GM18870 (cell line): Measurements from ENCODE around the gene PHF23.

Experiments used
- ATAC-seq: cut with Tn5 transposase; IDR thresholded peaks from one replicate; pipeline ENCODE4 v1.9.1; 2021; ENCODE audit warnings: moderate library complexity; ENCODE audit not compliant: unreplicated experiment

PHF23 gene

DNA sequence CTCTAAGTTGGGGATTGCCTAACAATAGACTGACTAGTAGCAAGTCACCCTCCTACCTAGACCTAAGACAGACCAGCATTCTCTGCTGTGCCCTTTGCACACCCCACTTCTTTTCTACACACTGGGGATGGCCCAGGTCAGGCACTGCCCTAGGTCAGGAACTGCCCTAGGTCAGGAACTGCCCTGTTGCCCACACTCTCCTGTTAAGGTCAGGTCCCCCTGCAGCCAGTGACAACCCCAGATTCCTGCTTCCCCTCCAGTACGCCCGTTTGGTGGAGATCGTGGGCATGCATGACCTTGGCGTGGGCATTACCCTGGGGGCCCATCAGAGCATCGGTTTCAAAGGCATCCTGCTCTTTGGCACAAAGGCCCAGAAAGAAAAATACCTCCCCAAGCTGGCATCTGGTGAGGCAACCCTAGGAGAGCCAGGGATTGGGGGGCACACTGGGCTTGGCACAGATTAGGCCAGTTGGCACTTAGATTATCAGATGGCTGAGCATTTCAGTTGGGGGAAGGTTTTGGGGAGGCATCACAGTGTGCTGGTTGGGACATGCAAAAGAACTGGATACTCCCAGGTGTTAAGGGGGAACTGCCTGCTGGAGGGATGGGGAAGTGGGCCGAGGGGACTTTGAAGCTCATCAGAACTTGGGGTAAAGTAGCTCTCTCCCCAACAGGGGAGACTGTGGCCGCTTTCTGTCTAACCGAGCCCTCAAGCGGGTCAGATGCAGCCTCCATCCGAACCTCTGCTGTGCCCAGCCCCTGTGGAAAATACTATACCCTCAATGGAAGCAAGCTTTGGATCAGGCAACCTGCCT is 17.8 kb downstream of the PHF23 start:
- ATAC-seq = no peak

DNA sequence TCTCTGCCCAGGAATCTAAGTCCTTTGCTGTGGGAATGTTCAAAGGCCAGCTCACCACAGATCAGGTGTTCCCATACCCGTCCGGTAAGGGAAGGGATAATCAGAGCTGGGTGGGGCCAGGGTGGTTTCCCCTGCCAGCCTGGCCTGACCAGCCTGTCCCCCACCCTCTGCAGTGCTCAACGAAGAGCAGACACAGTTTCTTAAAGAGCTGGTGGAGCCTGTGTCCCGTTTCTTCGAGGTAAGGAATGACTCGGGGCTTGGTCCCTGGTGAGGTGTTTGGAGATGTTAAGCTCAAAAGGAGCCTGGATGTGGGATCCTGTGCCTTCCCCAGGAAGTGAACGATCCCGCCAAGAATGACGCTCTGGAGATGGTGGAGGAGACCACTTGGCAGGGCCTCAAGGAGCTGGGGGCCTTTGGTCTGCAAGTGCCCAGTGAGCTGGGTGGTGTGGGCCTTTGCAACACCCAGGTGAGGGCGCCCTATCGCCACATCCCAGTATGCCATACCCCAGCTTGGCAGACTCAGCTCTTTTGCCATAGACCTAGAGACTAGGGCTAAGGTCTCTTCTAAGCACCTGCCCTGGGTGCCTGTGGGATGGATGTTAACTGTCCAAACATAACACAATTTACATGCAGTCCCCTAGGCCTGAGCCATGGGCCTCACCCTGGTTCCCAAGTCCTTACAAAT is 18.5 kb downstream of the PHF23 start:
- no peak for ATAC-seq

DNA sequence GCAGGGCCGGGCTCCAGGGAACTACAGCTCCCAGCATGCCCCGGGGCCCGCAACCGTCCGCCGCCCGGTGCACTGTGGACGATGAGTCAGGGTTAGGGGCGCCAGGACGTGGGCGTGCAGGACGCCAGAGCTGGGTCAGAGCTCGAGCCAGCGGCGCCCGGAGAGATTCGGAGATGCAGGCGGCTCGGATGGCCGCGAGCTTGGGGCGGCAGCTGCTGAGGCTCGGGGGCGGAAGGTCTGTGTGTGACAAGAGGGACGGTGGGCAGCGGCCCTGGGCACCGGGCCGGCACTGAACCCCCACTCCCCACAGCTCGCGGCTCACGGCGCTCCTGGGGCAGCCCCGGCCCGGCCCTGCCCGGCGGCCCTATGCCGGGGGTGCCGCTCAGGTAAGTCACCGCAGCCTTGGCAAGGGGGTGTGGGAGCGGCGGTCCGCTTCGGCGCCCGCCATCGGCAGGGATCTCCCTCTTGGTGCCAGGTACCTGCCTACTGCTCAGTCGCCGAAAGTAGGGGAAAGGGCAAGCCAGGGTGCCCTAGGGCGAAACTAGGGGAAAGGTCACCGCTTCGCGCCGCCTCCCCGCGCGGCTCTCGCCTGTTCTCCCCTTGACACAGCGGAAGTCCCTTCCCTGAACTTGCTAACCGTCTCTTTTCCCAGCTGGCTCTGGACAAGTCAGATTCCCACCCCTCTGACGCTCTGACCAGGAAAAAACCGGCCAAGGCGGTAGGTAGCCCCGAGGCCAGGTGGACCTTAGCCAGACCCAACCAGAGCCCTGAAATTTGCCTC is 19.3 kb downstream of the PHF23 start, which contains the start of the genes ACADVL and DLG4:
TSS of gene ACADVL (plus strand) at position 127 of the 781 bp plus-strand sequence. CDS start at position 174, 47 bp downstream.
TSS of gene DLG4 (minus strand) at position 25 of the 781 bp plus-strand sequence.
- peak; percentile 44 for ATAC-seq

DNA sequence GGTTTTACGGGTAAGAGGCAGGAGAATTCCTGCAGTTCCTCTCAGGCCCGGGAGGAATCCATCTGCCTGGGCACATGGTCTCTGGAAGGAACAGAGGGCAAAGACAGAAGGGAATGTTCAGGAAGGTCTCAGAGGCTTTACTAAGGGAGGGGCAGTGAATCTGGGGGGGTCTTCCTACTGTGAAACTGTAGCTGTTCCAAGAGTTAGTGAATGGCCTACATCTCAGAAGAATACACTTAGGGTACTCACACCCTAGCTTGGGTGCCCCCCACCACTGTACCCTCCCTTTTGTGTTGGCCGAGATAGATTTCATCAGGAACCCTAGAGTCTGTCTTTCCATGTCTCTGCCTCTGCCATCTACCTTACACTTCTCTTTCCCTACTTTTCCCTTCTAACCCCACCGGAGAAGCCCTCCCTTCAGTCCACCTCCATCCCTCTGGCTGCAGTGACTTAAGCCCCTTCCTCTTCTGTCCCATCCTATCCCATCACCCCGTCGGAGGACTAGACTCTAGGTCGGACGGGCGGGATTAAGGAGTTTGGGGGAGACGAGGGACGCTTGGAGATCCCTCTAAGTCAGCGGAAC is 19.9 kb downstream of the PHF23 start:
- ATAC-seq = peak; percentile 7

DNA sequence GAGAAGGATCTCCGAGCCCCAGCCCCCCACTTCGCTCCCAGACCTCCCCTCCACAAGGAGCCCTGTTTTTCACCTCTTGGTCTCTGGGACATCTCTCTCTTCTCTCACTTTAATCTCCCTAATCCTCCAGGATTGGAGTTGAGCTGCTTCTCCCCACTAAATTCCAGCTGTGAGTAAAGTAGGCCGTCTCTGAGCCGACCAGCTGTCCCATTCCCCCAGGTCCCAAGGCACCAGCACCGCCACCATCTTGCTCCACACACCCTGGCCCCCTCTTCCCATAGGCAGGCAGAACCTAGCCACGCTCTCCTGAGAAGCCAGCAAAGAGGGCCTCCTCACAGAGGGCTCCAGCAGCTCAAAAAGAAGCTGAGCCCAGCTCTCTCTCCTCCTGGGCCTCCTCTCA is 20.5 kb downstream of the PHF23 start:
- ATAC-seq = no peak

DNA sequence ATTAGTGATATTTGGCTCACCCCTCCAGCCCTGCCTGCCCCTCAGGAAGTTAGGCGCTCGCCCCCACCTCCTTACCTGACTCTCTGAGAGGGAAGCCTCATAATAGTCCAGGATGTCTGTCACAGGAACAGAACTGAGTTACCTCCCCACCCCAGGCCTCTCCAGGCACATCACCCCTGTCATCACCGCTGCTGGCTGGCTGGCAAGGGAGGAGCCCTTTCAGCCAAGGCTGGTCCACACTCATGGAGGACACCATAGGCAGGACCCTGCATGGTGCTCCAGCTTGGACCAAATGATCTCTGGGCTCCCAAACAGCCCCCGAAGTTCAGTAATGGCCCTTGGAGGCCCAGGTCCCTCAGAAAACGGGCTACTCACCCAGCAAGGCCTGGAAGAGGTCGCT is 21.1 kb downstream of the PHF23 start:
- no peak for ATAC-seq

DNA sequence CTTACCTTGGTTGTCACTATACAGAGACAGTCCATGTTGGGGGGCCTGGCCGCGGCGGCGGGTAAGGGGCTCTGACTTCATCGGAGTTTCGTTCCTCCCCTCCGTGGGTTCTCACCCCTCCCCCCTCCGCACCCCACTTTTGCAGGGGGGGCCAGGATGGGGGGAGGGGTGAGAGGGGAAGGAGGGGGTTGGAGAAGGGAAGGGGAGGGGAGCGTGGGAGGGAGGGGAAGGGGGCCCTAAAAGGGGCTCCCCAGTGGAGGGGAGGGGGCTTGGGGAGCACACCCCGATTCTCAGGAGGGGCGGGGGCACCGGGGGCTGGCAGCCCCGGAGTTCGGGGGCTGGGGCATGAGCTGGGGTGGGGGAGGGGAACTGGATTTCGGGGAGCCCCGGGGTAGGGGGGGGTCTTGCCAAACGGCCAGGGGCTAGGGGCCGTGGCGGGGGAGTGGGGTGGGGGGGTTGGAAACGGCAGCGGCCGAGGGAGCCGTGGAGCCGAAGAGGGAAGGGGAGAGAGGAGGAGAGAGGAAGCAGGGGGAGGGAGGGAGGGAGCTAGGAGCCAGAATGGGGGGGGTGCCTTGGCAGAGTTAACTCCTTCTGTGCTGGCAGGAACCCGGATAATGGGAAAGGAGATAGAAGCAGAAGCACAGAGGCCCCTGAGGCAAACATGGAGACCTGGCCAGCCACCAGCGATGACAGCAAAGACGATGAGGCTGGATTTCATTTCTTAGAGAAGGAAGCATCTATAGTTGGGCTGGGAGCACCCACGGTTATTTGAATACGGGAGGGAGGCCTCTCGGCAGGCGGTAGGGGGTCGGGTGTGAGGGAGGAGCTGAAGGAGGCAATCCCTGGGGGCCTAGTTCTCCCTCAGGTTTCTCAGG is 21.9 kb downstream of the PHF23 start:
- ATAC-seq = no peak

DNA sequence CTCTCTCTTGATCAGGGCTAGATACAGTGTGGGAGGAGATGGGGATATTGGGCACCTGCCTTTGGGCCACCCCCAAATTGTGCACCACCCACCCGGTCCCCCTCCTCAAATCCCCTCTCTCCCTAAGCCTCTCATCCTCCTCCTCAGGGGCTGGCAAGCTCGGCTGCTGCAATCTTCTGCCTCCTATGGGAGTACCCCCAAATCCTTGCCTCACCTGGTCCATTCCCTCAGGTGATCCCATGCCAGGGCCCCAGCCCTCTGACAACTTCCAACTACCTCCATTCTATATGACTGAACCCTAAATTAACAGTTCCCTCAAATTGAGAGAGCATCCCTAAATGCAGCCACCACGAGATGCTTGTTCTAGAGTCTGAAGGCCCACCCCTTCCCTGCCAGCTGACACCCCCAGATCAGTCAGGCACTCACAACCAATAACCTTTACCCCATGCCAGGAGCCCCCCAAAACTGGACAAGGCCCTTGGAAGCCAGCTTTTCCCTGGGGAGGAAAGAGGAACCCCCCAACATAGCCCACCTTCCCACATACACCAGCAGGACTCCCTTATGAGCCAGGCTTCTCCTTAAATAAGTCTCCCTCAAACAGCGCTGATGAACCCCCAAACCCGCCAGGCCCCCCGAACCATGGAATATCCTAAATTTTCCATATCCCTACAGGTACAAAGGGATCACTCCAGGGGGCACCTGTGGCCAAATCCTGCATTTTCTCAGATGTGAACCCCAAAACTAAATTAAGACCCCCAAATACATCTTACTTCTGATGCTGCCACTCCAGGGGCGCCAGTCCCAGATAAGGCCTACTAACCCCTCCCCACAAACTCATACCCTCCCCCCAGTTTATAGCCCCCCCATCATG is 22.8 kb downstream of the PHF23 start:
- ATAC-seq = no peak

DNA sequence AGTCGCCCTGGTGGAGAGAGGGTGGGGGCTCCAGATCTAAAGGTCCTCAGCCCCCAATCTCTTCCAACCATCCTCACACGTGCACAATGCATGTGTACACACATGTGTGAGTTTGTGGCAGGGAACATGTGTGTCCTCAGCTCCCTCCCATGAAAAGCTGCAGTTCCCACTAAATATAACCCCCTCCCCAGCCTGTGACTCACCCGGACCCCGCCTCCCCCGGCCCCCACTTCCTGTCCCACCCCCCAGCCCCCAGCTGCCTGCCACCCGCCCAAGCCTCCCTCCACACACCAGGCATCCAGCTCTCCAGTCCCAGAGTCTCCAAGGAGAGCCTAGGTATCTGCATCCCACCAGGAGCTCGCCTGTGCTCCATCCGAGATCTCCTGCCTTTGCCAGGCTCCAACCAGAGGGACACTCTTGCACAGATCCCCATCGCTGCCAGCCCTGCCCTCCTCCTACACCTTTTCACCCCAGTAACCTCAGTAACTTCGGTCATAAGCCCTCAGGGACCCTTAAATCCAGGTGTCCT is 23.5 kb downstream of the PHF23 start:
- no peak for ATAC-seq

DNA sequence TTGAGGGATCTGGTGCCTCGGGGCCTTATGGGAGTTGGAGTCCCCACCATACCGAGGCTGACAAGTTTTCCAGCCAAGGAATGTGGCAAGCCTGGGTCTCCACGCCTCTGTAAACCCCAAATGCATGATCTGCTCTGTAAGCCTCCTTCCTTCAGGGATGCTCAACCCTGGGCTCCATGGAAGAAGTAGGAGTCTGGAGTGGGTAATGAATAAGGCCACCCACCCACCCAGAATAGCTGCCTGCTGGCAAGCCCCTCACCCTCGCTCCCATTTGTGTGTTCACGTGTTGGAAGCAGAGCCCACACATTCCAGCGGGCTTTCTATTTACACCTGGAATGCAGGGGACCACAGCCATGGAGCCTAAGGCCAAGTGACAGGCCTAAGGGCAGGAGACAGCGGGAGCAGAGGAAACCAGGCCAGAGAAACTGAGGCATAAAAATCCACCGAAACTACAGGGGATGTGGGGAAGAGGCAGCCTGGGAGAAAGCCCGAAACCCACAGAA is 24.1 kb downstream of the PHF23 start:
- no peak for ATAC-seq

DNA sequence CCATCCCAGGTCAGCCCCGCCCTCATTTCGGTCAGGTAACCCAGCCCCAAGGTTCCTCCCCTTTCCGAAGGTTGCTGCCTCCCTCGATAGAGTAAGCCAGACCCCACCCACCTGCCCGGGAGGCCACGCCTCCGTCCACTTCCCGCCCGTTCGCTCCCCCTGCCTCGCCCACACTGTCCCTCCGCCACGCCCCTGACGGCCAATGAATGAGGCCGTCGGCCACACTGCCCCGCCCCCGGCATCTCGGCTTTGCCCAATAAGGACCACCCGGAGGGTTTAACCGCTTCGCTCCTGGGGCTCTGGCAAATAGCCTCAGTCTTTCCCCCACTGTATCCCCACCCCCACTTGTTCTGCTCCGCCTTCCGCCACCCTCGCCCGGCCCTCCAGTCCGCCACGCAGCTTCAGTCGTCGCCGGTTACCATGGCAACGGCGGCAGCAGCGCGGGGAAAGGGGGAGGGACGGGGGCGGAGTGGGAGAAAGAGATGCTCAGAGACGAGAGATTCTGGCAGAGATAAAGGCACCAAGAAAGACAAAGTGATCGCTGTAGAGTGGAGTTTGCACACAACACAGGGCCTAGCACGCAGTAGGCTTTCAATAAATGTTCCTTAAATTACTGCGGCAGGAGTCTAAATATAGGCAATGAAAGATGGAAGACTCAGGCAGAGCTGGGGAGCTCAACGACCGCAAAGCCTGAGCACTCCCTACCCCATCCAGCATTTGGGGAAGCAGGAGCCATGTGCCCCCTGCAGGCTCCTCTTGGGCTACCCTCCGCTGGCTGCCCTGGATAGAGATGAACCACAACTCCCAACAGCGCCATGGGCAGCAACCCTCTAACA is 24.7 kb downstream of the PHF23 start:
- ATAC-seq = peak; percentile 65

DNA sequence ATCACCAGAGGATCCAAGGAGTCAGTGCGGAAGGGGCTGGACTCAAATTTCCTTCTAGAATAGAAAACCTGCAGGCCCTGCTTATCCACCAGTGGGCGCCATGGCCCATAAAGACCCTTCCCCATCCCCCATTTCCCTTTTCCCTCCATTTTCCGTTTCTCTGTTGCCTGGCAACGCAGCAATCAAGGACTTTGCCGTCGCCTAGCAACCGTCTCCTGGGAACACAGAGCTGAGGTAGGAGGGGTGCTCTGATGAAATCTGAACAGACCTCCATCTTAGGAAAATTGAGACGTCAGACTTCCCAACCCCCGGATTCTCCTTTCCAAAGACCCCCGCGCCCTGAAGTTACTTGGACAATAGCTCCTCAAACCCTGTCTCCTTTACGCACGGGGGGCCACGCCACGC is 25.4 kb downstream of the PHF23 start:
- ATAC-seq = peak; percentile 10

DNA sequence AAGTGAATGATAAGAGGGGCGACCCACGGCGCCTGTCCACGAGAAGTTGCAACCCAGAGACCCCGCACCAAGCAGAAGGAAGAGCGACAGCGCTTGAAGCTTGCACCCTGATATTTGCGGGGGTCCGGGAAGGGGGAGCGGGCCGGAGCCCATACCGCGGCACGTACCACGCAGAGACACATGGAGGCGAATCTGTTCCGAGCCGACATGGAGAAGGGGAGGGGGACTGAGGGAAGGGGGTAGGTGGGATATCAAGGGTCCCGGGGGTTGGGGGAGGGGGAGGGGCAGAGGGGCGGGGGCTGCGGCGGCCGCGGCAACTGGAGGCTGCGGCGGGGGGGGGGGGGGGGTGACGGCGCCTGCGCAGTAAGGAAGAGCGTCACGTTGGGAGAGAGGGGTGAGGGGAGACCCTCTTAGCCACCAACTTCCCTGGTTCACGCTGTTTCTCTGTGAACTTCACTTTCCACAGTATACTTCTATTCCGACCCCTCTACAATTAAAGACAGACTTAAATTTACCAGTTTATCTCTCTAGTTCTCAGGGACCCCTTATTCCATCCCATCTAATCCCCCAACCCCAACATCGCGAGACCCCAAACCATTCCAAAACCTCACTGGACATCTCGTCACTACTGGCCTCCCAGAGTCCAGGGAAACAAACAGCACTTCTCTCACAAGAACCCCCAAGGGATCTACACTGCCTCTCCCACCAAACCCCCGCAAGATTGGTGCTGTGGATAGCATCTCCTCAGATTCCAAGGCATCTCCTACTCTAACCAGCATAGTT is 27.6 kb downstream of the PHF23 start:
- ATAC-seq = no peak

DNA sequence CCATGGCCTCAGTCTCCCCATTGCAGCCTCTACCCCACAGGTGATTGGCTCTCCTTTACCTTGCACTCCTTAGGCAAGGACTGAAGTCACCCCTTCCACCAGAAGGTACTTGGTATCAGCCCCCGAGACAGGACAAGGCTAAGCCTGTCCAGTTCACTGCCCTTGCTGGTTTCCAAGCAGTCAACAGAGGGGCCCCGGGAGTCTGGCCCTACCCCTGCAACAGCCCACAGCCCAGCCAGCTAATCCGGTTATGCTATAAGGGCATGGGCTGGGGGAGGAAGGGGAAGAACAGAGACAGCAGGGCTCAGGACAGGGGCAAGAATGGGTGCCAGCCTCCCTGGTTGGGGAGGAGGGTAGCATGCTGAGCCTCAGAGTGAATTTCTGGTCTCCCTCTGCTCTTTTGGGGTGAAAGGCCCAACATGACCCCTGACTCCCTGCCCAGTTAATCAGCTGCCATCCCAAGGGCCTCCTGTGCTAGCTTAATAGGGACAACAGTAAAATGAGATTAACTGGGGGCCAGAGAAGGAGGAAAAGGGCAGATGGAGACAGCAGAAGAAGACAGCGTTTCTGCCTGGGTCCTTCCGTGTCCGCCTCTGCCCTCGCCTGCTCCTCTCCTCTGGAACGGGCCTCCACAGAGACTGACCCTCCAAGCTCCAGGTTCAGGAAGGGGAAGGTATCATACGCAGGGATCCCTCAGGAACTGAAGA is 30.4 kb downstream of the PHF23 start:
- no peak for ATAC-seq

DNA sequence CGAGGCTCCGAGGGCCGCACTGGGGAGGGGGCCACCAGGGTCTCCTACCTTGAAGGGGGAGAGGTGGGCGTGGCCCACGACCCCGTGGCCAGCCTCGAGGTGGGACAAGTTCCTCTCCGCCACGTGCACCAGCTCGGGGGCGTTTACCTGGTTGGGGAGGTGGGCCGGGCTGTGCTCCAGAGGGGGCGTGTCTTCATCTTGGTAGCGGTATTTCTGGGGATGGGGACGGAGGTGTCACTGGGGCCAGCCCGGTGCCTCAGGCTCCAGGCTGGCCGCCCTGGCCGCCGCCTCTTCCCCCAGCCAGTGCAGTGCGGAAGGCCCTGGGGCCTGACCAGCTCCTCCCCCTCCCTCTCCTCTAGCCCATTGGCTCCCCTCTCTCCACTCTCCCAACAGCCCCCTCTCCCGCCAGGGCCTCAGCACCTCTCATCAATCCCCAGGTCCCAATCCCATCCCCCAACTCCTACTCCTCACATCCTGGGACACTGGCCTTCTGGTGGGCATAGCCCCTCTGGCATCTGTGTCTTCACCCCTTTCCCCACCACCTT is 31.2 kb downstream of the PHF23 start:
- no peak for ATAC-seq
